Common myeloid progenitor, CD34-positive (primary cell): ENCODE data around the gene EIF5A.

Experiments used
- CTCF ChIA-PET: fragments of 350-600 bp; sonication (Branson Sonifier 250); formaldehyde crosslinking; loops from one replicate; lab custom pipeline; 2021; ENCODE audit warnings: antibody characterized with exemption; lab: Charles Lee
- POLR2A ChIA-PET: fragments of 350-600 bp; sonication (Branson Sonifier 250); formaldehyde crosslinking; loops from one replicate; lab custom pipeline; 2021; ENCODE audit warnings: antibody characterized with exemption; lab: Charles Lee
- DNase-seq, 3 donors: peaks; one replicate each; pipeline versions ENCODE4 v3.0.0 to v3.0.0-alpha.2; 2013
- H3K27ac ChIP-seq, 2 experiments: 1 replicate in 1 of 2; 2 replicates in 1 of 2; pipeline ENCODE4 v1.7.0; 2013; ENCODE audit warnings: inconsistent platforms in 2 of 2, low read length in 2 of 2, mild to moderate bottlenecking in 2 of 2, low read depth in 1 of 2, moderate library complexity in 1 of 2; ENCODE audit not compliant: severe bottlenecking in 2 of 2, insufficient read depth in 1 of 2, poor library complexity in 1 of 2
- H3K27me3 ChIP-seq, 5 experiments: replicated peaks in 2 of 5; 1 replicate in 3 of 5; 2 replicates in 2 of 5; pipeline versions ENCODE4 v1.6.1 to v1.7.0; 2013; ENCODE audit warnings: low read length in 4 of 5, mild to moderate bottlenecking in 2 of 5, moderate library complexity in 2 of 5, inconsistent platforms in 1 of 5; ENCODE audit not compliant: insufficient read depth in 5 of 5, control insufficient read depth in 4 of 5
- H3K36me3 ChIP-seq, 4 experiments: 1 replicate in 2 of 4; 2 replicates in 2 of 4; pipeline versions ENCODE4 v1.6.1 to v1.7.0; 2013; ENCODE audit warnings: low read length in 3 of 4, control low read depth in 1 of 4, mild to moderate bottlenecking in 1 of 4; ENCODE audit not compliant: control insufficient read depth in 4 of 4, insufficient read depth in 4 of 4
- H3K4me1 ChIP-seq, 4 experiments: 1 replicate in 3 of 4; 2 replicates in 1 of 4; pipeline versions ENCODE4 v1.6.1 to v1.7.1; 2013; ENCODE audit warnings: low read length in 3 of 4, mild to moderate bottlenecking in 3 of 4, control low read depth in 1 of 4, inconsistent platforms in 1 of 4, moderate library complexity in 1 of 4; ENCODE audit not compliant: control insufficient read depth in 4 of 4, insufficient read depth in 4 of 4; ENCODE audit errors: control extremely low read depth in 1 of 4
- H3K4me3 ChIP-seq, 7 experiments: 1 replicate in 4 of 7; 2 replicates in 3 of 7; pipeline versions ENCODE4 v1.5.1 to v1.7.0; 2013; ENCODE audit warnings: mild to moderate bottlenecking in 7 of 7, low read length in 6 of 7, moderate library complexity in 6 of 7, inconsistent platforms in 2 of 7, low read depth in 2 of 7, control low read depth in 1 of 7; ENCODE audit not compliant: insufficient read depth in 4 of 7, control insufficient read depth in 1 of 7; ENCODE audit errors: extremely low read depth in 1 of 7
- H3K9me3 ChIP-seq, 5 experiments: 1 replicate in 4 of 5; 2 replicates in 1 of 5; pipeline versions ENCODE4 v1.6.1 to v1.7.1; 2013; ENCODE audit warnings: low read length in 4 of 5, mild to moderate bottlenecking in 2 of 5, inconsistent platforms in 1 of 5, low read depth in 1 of 5, moderate library complexity in 1 of 5; ENCODE audit not compliant: control insufficient read depth in 4 of 5, insufficient read depth in 2 of 5; ENCODE audit errors: control extremely low read depth in 1 of 5
- WGBS: methylation state at CpG from one replicate; pipeline ENCODE4 v1.1.5; 2013; ENCODE audit not compliant: insufficient coverage; 5-methylcytosine and 5-hydroxymethylcytosine counted together

The EIF5A gene

DNA sequence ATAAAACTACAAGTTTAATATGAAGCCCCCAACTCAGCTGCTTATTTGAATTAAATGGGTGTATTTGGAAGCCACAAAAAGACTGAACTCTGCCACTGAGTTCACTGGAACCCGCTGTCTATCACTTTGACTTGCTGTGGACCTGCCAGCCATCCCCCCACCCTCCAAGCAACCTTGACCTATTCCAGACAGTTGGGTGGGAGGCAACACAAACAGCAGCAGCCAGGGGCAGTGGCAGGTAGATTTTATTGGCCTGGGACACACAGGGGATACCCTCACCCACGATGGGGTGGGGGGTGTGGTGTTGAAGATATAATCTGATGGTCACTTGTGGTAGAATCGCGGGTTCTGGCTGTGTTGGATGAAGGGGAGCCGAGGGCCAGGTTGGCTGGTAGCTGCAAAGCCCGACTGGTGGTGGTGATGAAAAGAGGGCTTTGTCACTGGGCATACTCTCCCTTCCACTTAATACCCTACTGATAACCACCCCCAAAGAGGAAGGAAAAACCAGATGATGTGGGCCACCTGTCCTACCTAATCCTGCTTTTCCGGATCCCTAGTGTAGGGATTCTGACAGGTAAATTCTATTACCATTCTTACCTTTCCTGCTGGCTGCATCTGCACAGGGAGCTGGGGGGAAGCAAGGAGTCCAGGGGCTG, 5.1 kb downstream of the EIF5A start:
- no peak overlapping the region for H3K27ac ChIP-seq
- H3K9me3 ChIP-seq: no peaks in the 10 kb centered on the region
- H3K27me3 ChIP-seq: no peaks in the 10 kb centered on the region
- DNase-seq: no peak
- ChIA-PET POLR2A (interaction anchor here (1.0 kb wide), 1 partner anchor 24 kb away, joined by 3 read pairs; the partner anchor contains the start of gene ACAP1), CTCF (interaction anchor here (0.8 to 2.5 kb wide), 6 partner anchors 11 to 38 kb away, joined by 3 to 8 read pairs (median 4); no protein-coding TSS in a partner anchor)
- WGBS: 33% methylated on average over 1 of the region's 7 CpGs
- peaks cover 17 to 56% (median 49%) of the 10 kb centered on the region in 4 experiments for H3K36me3 ChIP-seq
- no peak overlapping the region for H3K4me3 ChIP-seq
- H3K4me1 ChIP-seq: peaks cover 16 to 51% (median 37%) of the 10 kb centered on the region in 4 experiments

DNA sequence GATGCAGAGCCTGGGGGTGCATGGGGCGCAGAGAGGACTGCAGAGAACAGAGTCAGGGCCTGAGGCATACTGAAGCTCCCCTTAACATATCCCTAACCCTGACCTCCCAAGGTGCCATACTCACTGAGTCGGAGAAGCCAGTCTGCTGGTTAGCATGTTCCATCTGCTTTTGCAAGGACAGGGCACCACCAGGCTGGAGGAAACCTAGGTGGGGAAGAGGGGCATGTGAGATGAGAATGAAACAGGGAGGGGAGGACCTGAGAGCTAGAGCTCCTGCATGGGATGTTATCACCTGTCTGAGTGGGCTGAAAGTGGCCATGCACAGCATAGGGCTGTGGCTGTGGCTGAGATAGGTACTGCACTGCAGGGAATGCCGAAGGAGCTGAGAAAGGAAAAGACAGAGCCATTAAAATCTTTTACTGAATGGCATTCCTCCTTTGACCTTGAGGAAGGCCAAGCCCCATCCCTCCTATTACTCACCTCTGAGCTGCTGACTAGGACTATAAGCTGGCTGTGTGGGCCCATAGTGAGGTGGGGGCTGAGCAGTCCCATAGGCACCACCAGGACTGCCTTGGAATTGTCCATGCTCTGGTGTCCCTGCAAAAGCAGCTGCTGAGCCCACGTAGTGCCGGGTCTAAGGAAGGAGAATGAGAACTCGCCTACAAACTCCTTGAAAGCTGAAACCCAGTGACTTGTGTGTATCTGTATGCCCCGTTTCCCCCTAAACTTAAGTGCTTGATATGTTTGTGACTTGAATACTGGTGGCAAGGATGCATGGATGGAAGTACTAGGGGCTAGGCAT, 5.9 kb downstream of the EIF5A start:
- peak in 2 of 3 donors; percentile 42 to 47 for DNase-seq
- Histone ChIP-seq H3K4me1 (peaks cover 16 to 51% (median 37%) of the 10 kb centered on the region in 4 experiments), H3K4me3 (peak overlapping the region in 1 of 7 experiments; percentile 74), H3K27ac (no peak overlapping the region), H3K27me3 (no peaks in the 10 kb centered on the region), H3K36me3 (peaks cover 20 to 63% (median 55%) of the 10 kb centered on the region in 4 experiments), H3K9me3 (no peaks in the 10 kb centered on the region)
- WGBS: 95% methylated on average over 6 of the region's 7 CpGs
- POLR2A ChIA-PET: interaction anchor here (0.5 to 1.2 kb wide), 3 partner anchors 23 to 190 kb away, joined by 3 to 6 read pairs (median 6); partner anchors contain the start of genes ACAP1 and TMEM256
- CTCF ChIA-PET: interaction anchor here (0.8 to 2.5 kb wide), 10 partner anchors 9 to 38 kb away, joined by 3 to 11 read pairs (median 4); no protein-coding TSS in a partner anchor

DNA sequence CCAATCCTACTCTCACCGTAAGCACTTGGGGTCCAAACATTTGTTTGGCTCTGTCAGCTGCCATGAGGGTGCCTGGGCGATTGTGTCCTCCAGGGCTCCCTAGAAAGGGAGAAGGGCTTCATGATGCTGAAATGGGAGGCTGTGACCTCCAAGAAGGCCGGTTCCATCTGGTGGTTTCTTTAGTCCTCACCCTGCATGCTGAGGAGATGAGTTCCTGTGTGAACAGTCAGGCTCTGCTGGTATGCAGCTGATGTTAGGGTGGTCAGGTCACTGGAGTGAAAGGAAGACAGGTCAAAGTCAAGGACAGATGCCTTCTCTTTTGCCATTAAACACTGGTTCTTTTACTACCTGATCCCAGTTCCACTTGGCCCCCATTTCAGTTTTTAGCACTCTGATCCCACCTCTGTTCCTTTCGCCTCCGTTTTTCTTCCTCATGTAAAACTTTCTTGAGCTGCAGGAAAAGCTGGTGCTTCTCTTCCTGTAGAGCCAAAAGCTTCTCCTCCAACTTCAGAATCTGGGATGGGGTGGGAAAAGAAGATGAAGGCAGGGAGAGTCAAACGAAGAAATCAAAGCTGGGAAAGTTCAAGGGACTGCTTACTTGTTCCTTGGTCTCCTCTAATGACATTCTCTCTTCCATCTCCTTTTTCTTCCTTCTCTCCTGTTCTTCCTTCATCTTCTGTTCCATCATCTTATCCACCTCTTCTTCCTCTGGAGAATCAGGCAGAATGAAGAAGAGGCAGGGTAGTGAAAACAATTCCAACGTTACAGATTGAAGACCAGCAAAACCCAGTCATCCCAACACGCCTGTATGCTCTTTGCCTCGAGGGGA, 6.7 kb downstream of the EIF5A start:
- peak overlapping the region; percentile 62 to 79 for H3K27ac ChIP-seq
- ChIA-PET POLR2A (interaction anchor here (0.5 to 1.2 kb wide), 3 partner anchors 22 to 189 kb away, joined by 3 to 6 read pairs (median 6); partner anchors contain the start of genes ACAP1 and TMEM256), CTCF (interaction anchor here (0.8 to 2.5 kb wide), 8 partner anchors 8 to 72 kb away, joined by 3 to 11 read pairs (median 4); no protein-coding TSS in a partner anchor)
- H3K9me3 ChIP-seq: no peaks in the 10 kb centered on the region
- H3K4me3 ChIP-seq: peak overlapping the region; percentile 53 to 92 (median 74)
- peak in 2 of 3 donors; percentile 39 to 50 for DNase-seq
- H3K36me3 ChIP-seq: peaks cover 24 to 71% (median 62%) of the 10 kb centered on the region in 4 experiments
- 49% methylated on average over 7 of the region's 9 CpGs for WGBS
- no peaks in the 10 kb centered on the region for H3K27me3 ChIP-seq
- peaks cover 16 to 50% (median 33%) of the 10 kb centered on the region in 4 experiments for H3K4me1 ChIP-seq

- peaks cover 10 to 41% (median 25%) of the 10 kb centered on the region in 4 experiments for H3K4me1 ChIP-seq
- under 1% methylated on average over 86 of the region's 95 CpGs for WGBS
- no peaks in the 10 kb centered on the region for H3K27me3 ChIP-seq
- H3K9me3 ChIP-seq: no peaks in the 10 kb centered on the region
- H3K27ac ChIP-seq: peak within 1 kb of the TSS; percentile 62 to 79
- ChIA-PET POLR2A (interaction anchor here (0.6 kb wide), 1 partner anchor 153 kb away, joined by 3 read pairs; no protein-coding TSS in a partner anchor), CTCF (interaction anchor here (1.1 to 2.5 kb wide), 7 partner anchors 10 to 94 kb away, joined by 3 to 11 read pairs (median 4); partner anchors contain the start of gene TMEM95)
- peak within 1 kb of the TSS; percentile 53 to 92 (median 74) for H3K4me3 ChIP-seq
- peak; percentile 87 to 94 (median 92) for DNase-seq
- peaks cover 21 to 66% (median 56%) of the 10 kb centered on the region in 4 experiments for H3K36me3 ChIP-seq
Observed at GRCh38 chr17:7314719-7315569, 7.5 kb downstream of the EIF5A start, which contains the start of gene GPS2. TSS of gene GPS2 (minus strand) at chr17:7315360. CDS start at chr17:7315052, 308 bp downstream.

GRCh38 chr17:7315570-7316235, 8.3 kb downstream of the EIF5A start:
- ChIA-PET POLR2A (interaction anchor here (0.6 kb wide), 1 partner anchor 154 kb away, joined by 3 read pairs; no protein-coding TSS in a partner anchor), CTCF (interaction anchor here (0.6 to 3.1 kb wide), 7 partner anchors 9 to 94 kb away, joined by 3 to 16 read pairs (median 4); partner anchors contain the start of gene TMEM95)
- DNase-seq: no peak
- no peaks in the 10 kb centered on the region for H3K9me3 ChIP-seq
- 56% methylated on average over 24 of the region's 30 CpGs for WGBS
- H3K4me1 ChIP-seq: peaks cover 7 to 34% (median 20%) of the 10 kb centered on the region in 4 experiments
- H3K27ac ChIP-seq: peak overlapping the region; percentile 62 to 79
- H3K36me3 ChIP-seq: peaks cover 18 to 65% (median 55%) of the 10 kb centered on the region in 4 experiments
- no peaks in the 10 kb centered on the region for H3K27me3 ChIP-seq
- peak overlapping the region; percentile 53 to 92 (median 74) for H3K4me3 ChIP-seq
